ENCODE measurements around the gene IRF8.

Gene IRF8

GRCh38 chr16:85851034-85851785 is 47.8 kb upstream of the IRF8 start:
- no peaks in the 10 kb centered on the region for H3K27me3 ChIP-seq (ENCODE audit: control insufficient read depth, low read length)
- H3K4me1 ChIP-seq (ENCODE audit: control insufficient read depth, low read length) = peaks cover 29% of the 10 kb centered on the region
- H3K9me3 ChIP-seq (ENCODE audit: control insufficient read depth, insufficient read depth, low read length) = peaks cover 3% of the 10 kb centered on the region; the same call in 1 of the 2 replicates
- H3K4me2 ChIP-seq (ENCODE audit: low read length) = no peak overlapping the region
- no peaks in the 10 kb centered on the region for H3K79me2 ChIP-seq (ENCODE audit: control insufficient read depth, low read length)
- no peak for TF ChIP-seq EZH2phosphoT487 (IDR thresholded peaks at IDR 0.05; ENCODE audit: borderline replicate concordance, low read length)
- no peak for TF ChIP-seq CTCF (IDR thresholded peaks at IDR 0.05; ENCODE audit: low read depth, low read length, poor library complexity, severe bottlenecking)
- H3K4me3 ChIP-seq (ENCODE audit: low read length) = no peak overlapping the region
- H3K27ac ChIP-seq (ENCODE audit: low read depth, low read length) = no peak overlapping the region
- H4K20me1 ChIP-seq (ENCODE audit: control insufficient read depth, insufficient read depth, low read depth, low read length) = no peaks in the 10 kb centered on the region
- H3K36me3 ChIP-seq (ENCODE audit: control insufficient read depth, low read length) = no peaks in the 10 kb centered on the region
- no peaks in the 10 kb centered on the region for H3F3A ChIP-seq (ENCODE audit: control insufficient read depth, insufficient read depth)
- no peaks in the 10 kb centered on the region for H3K9me2 ChIP-seq (replicated peaks; ENCODE audit: control insufficient read depth, low read length)

DNA sequence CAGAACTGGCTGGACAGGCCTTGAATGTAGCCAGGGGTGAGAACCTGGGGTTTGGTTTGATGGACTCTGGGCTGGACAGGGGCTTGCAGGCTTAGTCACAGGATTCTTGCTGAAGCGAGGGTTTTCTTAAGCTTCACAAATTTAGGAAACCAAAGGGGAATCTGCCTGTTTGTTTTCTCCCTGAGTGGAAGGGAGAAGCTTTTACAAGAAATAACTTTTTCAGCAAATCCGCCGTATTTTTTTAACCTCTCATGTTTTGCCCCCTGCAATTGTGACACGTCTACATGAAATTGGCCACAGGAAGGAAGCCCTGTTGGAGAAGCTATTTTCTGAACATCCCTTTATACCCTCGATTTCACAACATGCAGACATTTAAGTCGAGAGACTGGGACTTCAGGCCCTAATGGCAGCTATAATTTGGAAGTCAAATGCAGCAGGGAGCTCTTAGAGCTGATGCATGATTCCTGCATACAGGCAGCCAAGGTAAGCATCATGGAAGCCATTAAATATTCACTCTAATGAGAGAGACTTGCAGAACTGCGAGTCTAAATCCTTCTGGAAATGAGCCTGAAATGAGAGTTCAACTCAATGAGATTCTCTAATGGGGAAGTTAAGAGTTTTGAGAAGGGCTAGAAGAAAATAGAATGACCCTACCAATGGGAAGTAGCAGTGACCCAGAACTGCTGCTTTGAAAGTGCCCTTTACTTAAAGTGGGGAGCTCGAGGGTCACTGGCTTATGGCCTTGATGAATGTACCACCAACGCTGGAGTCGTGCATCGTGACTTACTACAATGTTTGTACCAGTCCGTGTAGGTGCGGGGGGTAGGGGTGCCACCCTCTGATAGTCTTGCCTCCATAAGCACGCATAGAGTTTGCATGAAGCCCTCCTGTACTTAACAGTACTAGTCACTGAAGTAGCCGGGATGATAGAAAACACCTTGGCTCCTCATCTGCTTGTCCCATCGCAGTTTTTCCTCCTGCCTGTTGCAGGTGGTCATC is 45.1 kb upstream of the IRF8 start:
- Histone ChIP-seq H3F3A (ENCODE audit: control insufficient read depth, insufficient read depth) (no peaks in the 10 kb centered on the region), H3K4me1 (ENCODE audit: control insufficient read depth, low read length) (peaks cover 32% of the 10 kb centered on the region), H3K27me3 (ENCODE audit: control insufficient read depth, low read length) (no peaks in the 10 kb centered on the region), H3K9me3 (ENCODE audit: control insufficient read depth, insufficient read depth, low read length) (peaks cover 3% of the 10 kb centered on the region; the same call in 1 of the 2 replicates), H3K79me2 (ENCODE audit: control insufficient read depth, low read length) (no peaks in the 10 kb centered on the region), H3K4me2 (ENCODE audit: low read length) (peak overlapping the region; percentile 64), H3K36me3 (ENCODE audit: control insufficient read depth, low read length) (no peaks in the 10 kb centered on the region), H3K4me3 (ENCODE audit: low read length) (peak overlapping the region; percentile 42), H3K27ac (ENCODE audit: low read depth, low read length) (peak overlapping the region; percentile 26; the same call in 1 of the 2 replicates), H3K9me2 (replicated peaks; ENCODE audit: control insufficient read depth, low read length) (no peaks in the 10 kb centered on the region), H4K20me1 (ENCODE audit: control insufficient read depth, insufficient read depth, low read depth, low read length) (no peaks in the 10 kb centered on the region)
- TF ChIP-seq EZH2phosphoT487 (IDR thresholded peaks at IDR 0.05; ENCODE audit: borderline replicate concordance, low read length) (no peak), CTCF (IDR thresholded peaks at IDR 0.05; ENCODE audit: low read depth, low read length, poor library complexity, severe bottlenecking) (no peak)

DNA sequence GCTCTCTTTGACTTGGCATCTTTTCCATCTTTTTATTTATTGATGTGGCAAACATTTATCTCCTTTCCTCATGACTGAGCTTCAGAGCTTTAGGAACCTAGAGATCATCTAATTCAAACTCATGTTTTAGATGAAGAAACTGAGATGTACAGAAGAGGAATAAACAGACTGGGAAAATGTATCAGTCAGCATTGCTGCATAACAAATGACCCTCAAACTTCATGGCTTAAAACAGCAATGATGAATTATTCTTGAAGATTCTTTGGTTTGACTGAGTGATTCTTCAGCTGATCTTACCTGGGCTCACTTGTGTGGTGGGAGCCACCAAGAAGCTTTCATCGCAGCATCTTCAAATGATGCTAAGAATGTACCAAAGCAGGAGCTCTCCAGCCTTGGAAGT is 44.0 kb upstream of the IRF8 start:
- Histone ChIP-seq H3K36me3 (ENCODE audit: control insufficient read depth, low read length) (no peaks in the 10 kb centered on the region), H3K4me3 (ENCODE audit: low read length) (no peak overlapping the region), H3K79me2 (ENCODE audit: control insufficient read depth, low read length) (no peaks in the 10 kb centered on the region), H3K9me2 (replicated peaks; ENCODE audit: control insufficient read depth, low read length) (no peaks in the 10 kb centered on the region), H3K27me3 (ENCODE audit: control insufficient read depth, low read length) (no peaks in the 10 kb centered on the region), H3F3A (ENCODE audit: control insufficient read depth, insufficient read depth) (no peaks in the 10 kb centered on the region), H3K9me3 (ENCODE audit: control insufficient read depth, insufficient read depth, low read length) (peaks cover 3% of the 10 kb centered on the region; the same call in 1 of the 2 replicates), H3K4me1 (ENCODE audit: control insufficient read depth, low read length) (peaks cover 41% of the 10 kb centered on the region), H3K4me2 (ENCODE audit: low read length) (no peak overlapping the region; the same call in 1 of the 2 replicates), H4K20me1 (ENCODE audit: control insufficient read depth, insufficient read depth, low read depth, low read length) (no peaks in the 10 kb centered on the region), H3K27ac (ENCODE audit: low read depth, low read length) (no peak overlapping the region)
- no peak for TF ChIP-seq CTCF (IDR thresholded peaks at IDR 0.05; ENCODE audit: low read depth, low read length, poor library complexity, severe bottlenecking)

Measured in DOHH2 (cell line).